ENCODE results near the gene CNTNAP2. TPM values are rescaled to one million over a fixed set of nuclear protein-coding genes. Genes with fewer than 3 reads are reported as not detected.

CNTNAP2 gene
- total RNA-seq, 4 donors from 2014 or later = not detected

- in situ Hi-C loops (cut with MboI; ENCODE audit: low sequenced_read_pairs in 4 of 4) (no loop called here), intact Hi-C loops (cut with DNase I; ENCODE audit: low total_unique reads) (no loop called here)
Observed at GRCh38 chr7:146565872-146566271, 449.3 kb downstream of the CNTNAP2 start.

GRCh38 chr7:146575903-146576302, 459.3 kb downstream of the CNTNAP2 start:
- no peak overlapping the region for H3K27ac ChIP-seq
- ATAC-seq = no peak
- intact Hi-C loops (cut with DNase I; ENCODE audit: low total_unique reads) (no loop called here), in situ Hi-C loops (cut with MboI; ENCODE audit: low sequenced_read_pairs in 4 of 4) (no loop called here)
- no peaks in the 10 kb centered on the region for H3K9me3 ChIP-seq
- DNase-seq = no peak
- no peak overlapping the region for H3K4me3 ChIP-seq
- no peaks in the 10 kb centered on the region for H3K36me3 ChIP-seq
- H3K4me1 ChIP-seq = no peaks in the 10 kb centered on the region
- TF ChIP-seq CTCF (IDR thresholded peaks at IDR 0.05 in 4 of 5, conservative IDR thresholded peaks at IDR 0.05 in 1 of 5) (no peak), POLR2A (IDR thresholded peaks at IDR 0.05) (no peak)
- no peaks in the 10 kb centered on the region for H3K27me3 ChIP-seq

More at GRCh38 chr7:146565872-146566271, 449.3 kb downstream of the CNTNAP2 start:
- Histone ChIP-seq H3K36me3 (no peaks in the 10 kb centered on the region), H3K9me3 (no peaks in the 10 kb centered on the region), H3K27me3 (no peaks in the 10 kb centered on the region), H3K4me1 (no peaks in the 10 kb centered on the region), H3K27ac (no peak overlapping the region), H3K4me3 (no peak overlapping the region)
- DNase-seq = no peak
- ATAC-seq = no peak
- TF ChIP-seq POLR2A (IDR thresholded peaks at IDR 0.05) (no peak), CTCF (IDR thresholded peaks at IDR 0.05 in 4 of 5, conservative IDR thresholded peaks at IDR 0.05 in 1 of 5) (no peak)

DNA sequence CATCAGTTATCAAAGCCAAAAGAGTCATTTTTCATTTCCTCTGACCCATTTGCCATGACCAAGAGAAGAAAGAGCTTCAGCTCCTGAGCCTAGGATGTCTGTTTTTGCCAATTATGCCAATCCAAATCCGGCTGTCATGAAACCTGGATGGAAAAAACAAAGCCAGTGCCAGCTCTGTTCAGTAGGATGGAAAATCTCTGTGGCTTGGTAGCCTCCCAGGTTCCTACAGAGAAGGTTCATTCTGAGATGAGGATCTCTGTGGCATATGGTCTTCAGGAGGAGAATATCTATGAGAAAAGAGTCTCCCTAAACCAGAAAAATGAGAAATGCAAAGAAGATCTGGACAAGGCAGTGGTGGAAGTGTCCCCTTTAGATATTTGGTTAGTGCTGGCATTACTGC, 475.4 kb downstream of the CNTNAP2 start:
- H3K4me1 ChIP-seq = no peaks in the 10 kb centered on the region
- intact Hi-C loops (cut with DNase I; ENCODE audit: low total_unique reads) (no loop called here), in situ Hi-C loops (cut with MboI; ENCODE audit: low sequenced_read_pairs in 4 of 4) (no loop called here)
- H3K27me3 ChIP-seq = no peaks in the 10 kb centered on the region
- no peaks in the 10 kb centered on the region for H3K36me3 ChIP-seq
- no peak overlapping the region for H3K27ac ChIP-seq
- H3K4me3 ChIP-seq = no peak overlapping the region
- H3K9me3 ChIP-seq = no peaks in the 10 kb centered on the region
- TF ChIP-seq POLR2A (IDR thresholded peaks at IDR 0.05) (no peak), CTCF (IDR thresholded peaks at IDR 0.05 in 4 of 5, conservative IDR thresholded peaks at IDR 0.05 in 1 of 5) (no peak)
- DNase-seq = no peak
- ATAC-seq = no peak

DNA sequence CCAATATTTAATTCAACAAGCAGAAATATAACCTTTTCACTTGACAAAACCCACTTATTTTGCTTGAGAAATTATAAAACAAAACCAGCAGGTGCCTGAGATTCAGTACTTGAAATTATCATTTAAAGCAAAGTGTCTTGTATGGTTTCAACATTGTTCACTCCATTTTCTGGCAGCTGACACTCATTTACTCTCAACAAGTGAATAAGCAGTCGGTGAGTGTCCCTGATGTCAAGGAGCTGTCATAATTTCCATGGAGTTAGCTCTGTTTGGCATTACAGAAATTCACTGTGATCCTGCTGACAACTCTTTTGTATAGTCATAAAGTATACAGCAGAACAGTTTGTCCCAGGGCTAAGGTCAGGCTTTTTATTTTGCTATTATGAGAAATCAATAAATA, 490.0 kb downstream of the CNTNAP2 start:
- no peaks in the 10 kb centered on the region for H3K36me3 ChIP-seq
- no peaks in the 10 kb centered on the region for H3K27me3 ChIP-seq
- in situ Hi-C loops (cut with MboI; ENCODE audit: low sequenced_read_pairs in 4 of 4) (no loop called here), intact Hi-C loops (cut with DNase I; ENCODE audit: low total_unique reads) (no loop called here)
- H3K27ac ChIP-seq = no peak overlapping the region
- no peak for TF ChIP-seq CTCF (IDR thresholded peaks at IDR 0.05 in 4 of 5, conservative IDR thresholded peaks at IDR 0.05 in 1 of 5)
- TF ChIP-seq POLR2A (IDR thresholded peaks at IDR 0.05) = no peak
- no peak overlapping the region for H3K4me3 ChIP-seq
- DNase-seq (no peak), ATAC-seq (no peak)
- H3K4me1 ChIP-seq = no peaks in the 10 kb centered on the region
- H3K9me3 ChIP-seq = no peaks in the 10 kb centered on the region

DNA sequence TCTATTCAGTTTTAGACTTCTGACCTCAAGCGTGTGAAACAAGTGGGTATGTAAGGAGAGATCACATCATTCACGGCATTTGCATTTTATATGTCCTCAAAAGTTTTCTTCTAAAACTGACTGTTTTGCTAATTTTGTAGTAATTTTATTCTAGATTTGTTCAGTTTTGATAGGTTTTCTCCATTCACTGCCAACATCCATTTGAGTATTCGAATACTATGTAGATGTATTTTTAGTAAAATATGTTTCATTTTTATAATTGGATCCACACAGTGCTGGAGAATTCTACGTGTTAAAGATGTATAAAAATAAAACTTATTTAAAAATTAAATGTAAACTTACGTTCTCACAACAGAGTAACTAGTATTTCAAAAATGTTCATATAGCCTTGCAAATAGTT, 503.0 kb downstream of the CNTNAP2 start:
- Histone ChIP-seq H3K4me3 (no peak overlapping the region), H3K9me3 (no peaks in the 10 kb centered on the region), H3K4me1 (no peaks in the 10 kb centered on the region), H3K27me3 (no peaks in the 10 kb centered on the region), H3K27ac (no peak overlapping the region), H3K36me3 (no peaks in the 10 kb centered on the region)
- DNase-seq (no peak), ATAC-seq (no peak)
- intact Hi-C loops (cut with DNase I; ENCODE audit: low total_unique reads) (no loop called here), in situ Hi-C loops (cut with MboI; ENCODE audit: low sequenced_read_pairs in 4 of 4) (no loop called here)
- TF ChIP-seq CTCF (IDR thresholded peaks at IDR 0.05 in 4 of 5, conservative IDR thresholded peaks at IDR 0.05 in 1 of 5) (no peak), POLR2A (IDR thresholded peaks at IDR 0.05) (no peak)

All from gastrocnemius medialis (tissue), 4 donors.